AG04449 (cell line): ENCODE data around the gene SLC9A9.

Experiments used
- CTCF ChIA-PET: fragments of 350-600 bp; formaldehyde crosslinking; extraction: SDS; loops from one replicate; lab custom pipeline; 2021; ENCODE audit warnings: antibody characterized with exemption; lab: Yijun Ruan, JAX
- POLR2A ChIA-PET: fragments of 400-600, 350-600 bp; formaldehyde crosslinking; extraction: SDS; loops from one replicate; lab custom pipeline; 2020; ENCODE audit warnings: antibody characterized with exemption, inconsistent platforms; lab: Yijun Ruan, JAX
- DNase-seq: peaks from one replicate; pipeline ENCODE4 v3.0.0-alpha.2; 2010; ENCODE audit warnings: low read depth, low spot score
- H3K4me3 ChIP-seq: 2 replicates; pipeline ENCODE4 v1.5.1; 2011; ENCODE audit warnings: low read depth, mild to moderate bottlenecking, control low read depth, low read length
- TF ChIP-seq, protein P1 (sequence below): IDR thresholded peaks from one replicate; pipeline ENCODE4 v1.5.1; 2011; ENCODE audit warnings: mild to moderate bottlenecking, moderate library complexity, low read length, control low read depth, inconsistent platforms; ENCODE audit not compliant: insufficient read depth; ENCODE audit errors: missing control alignments

SLC9A9 gene

DNA sequence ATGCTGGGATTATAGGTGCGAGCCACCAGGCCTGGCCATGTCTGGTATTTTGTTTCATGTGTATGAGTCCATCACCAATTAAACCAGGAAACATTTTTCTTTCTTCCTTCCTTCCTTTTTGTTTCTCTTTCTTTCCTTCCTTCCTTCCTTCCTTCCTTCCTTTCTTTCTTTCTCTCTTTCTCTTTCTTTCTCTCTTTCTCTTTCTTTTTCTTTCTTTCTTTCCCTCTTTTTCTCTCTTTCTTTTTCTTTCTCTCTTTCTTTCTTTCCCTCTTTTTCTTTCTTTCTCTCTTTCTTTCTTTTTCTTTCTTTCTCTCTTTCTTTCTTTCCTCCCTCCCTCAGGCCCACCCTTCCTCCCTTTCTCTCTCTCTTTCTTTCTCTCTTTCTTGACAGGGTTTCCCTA, 83.4 kb downstream of the SLC9A9 start:
- no peak overlapping the region for H3K4me3 ChIP-seq
- no peak for DNase-seq
- TF ChIP-seq, protein P1, sequence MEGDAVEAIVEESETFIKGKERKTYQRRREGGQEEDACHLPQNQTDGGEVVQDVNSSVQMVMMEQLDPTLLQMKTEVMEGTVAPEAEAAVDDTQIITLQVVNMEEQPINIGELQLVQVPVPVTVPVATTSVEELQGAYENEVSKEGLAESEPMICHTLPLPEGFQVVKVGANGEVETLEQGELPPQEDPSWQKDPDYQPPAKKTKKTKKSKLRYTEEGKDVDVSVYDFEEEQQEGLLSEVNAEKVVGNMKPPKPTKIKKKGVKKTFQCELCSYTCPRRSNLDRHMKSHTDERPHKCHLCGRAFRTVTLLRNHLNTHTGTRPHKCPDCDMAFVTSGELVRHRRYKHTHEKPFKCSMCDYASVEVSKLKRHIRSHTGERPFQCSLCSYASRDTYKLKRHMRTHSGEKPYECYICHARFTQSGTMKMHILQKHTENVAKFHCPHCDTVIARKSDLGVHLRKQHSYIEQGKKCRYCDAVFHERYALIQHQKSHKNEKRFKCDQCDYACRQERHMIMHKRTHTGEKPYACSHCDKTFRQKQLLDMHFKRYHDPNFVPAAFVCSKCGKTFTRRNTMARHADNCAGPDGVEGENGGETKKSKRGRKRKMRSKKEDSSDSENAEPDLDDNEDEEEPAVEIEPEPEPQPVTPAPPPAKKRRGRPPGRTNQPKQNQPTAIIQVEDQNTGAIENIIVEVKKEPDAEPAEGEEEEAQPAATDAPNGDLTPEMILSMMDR = no peak
- ChIA-PET CTCF (interaction anchor here (1.3 kb wide), 1 partner anchor 937 kb away, joined by 5 read pairs; no protein-coding TSS in a partner anchor), POLR2A (no interaction called here)

GRCh38 chr3:143763564-143764162, 84.6 kb downstream of the SLC9A9 start:
- TF ChIP-seq, protein P1 = no peak
- H3K4me3 ChIP-seq = no peak overlapping the region
- DNase-seq = no peak
- CTCF ChIA-PET = interaction anchor here (0.6 to 1.3 kb wide), 3 partner anchors 13 to 935 kb away, joined by 3 to 5 read pairs (median 3); no protein-coding TSS in a partner anchor
- POLR2A ChIA-PET = no interaction called here

DNA sequence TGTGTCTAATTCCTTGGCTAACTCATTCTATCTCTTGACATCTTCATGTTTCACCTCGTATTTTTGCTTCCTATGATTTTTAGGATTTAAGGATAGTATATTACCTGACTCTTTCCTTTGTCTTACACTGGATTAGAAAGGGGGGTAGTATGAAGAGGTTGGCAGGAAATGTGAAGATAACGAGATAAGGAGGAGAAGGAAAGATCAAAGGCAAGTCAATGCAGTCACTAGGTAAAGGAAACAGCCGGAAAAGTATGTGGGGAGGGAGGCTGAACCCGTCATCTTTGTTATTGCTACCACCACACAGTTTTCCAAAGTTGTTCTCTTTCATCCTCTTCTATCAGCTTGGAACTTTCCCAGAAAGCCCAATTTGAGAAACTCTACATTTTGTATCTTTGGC, 90.6 kb downstream of the SLC9A9 start:
- POLR2A ChIA-PET = no interaction called here
- CTCF ChIA-PET = no interaction called here

DNA sequence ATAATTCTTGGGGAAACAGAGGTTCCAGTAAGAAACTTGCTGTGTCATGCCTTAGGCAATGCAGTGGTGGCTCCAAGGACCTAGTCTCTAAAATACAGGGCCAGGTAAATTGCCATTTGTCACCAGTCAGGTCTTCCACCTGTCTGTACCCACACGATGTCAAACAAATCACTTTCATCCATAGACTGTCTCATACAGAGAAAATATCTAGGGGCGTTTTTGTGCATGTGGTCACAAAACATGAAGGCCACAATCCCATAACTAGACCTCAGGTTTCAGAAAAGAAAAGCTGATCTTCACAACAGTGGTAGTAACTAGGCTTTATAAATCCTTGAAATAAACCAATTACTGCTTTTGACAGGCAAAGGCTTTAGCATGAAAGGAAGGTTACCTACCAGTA, 92.3 kb downstream of the SLC9A9 start:
- TF ChIP-seq, protein P1 = no peak
- CTCF ChIA-PET = no interaction called here
- no peak for DNase-seq
- H3K4me3 ChIP-seq = no peak overlapping the region
- POLR2A ChIA-PET = no interaction called here

More for the DNA sequence above, 90.6 kb downstream of the SLC9A9 start:
- no peak overlapping the region for H3K4me3 ChIP-seq
- no peak for DNase-seq
- TF ChIP-seq, protein P1 = no peak

DNA sequence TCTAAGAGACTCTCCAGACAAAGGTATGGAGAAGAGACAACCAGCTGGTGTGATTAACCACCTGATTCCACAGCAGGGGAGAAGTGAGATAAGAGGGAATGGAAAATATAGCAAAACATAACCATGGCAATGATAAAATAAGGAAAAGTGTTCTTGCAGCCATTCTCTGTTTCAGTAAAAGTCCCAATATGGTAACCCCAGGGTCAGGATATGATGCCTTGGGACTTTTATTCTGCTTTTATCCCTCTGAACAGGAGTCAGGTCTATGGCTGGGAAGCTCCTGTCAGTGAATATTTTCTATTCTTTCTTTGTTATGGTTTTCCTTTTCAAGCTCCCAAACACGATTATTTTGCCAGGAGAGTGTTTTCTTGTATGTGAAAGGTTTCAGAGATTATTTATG, 94.2 kb downstream of the SLC9A9 start:
- ChIA-PET POLR2A (no interaction called here), CTCF (no interaction called here)

DNA sequence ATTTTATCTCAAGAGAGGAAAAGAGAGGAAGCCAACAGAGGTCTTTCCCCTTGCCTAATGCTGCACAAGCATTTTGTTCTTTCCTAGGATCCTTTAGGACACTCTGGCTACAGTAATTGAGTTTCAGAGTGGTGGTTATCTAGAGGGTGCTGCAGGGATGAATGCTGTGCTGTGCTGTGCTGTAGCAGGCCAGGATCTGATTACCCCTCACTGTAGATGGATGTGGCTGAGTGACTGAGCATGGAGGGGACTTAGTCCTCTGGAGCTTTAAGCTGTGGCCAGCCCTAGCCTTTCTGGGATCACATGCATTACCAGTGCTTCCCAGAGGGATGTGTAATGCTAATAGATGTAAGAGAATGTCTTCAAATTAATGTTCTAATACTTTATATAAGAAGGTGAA, 94.8 kb downstream of the SLC9A9 start:
- CTCF ChIA-PET = no interaction called here
- POLR2A ChIA-PET = no interaction called here
- DNase-seq = no peak
- TF ChIP-seq, protein P1 = no peak
- no peak overlapping the region for H3K4me3 ChIP-seq

More for the DNA sequence above, 94.2 kb downstream of the SLC9A9 start:
- TF ChIP-seq, protein P1 = no peak
- DNase-seq = no peak
- no peak overlapping the region for H3K4me3 ChIP-seq
